Body of pancreas (tissue), 4 donors: Measurements from ENCODE around the gene PIP5KL1.
A peak's percentile ranks its signal among the peaks of the same experiment; 100 is the strongest.

Experiments
- POLR2A ChIP-seq, 3 donors: fragments of 450-650 bp; IDR thresholded peaks; one replicate each; pipeline ENCODE4 v1.6.1; 2016; ENCODE audit warnings: antibody characterized with exemption in 3 of 3, mild to moderate bottlenecking in 2 of 3
- TF ChIP-seq, protein P1 (sequence below), 7 experiments: fragments of 450-650 bp in 4 of 7; fragments of 200-600 bp in 3 of 7; sonication (generic) in 3 of 7; IDR thresholded peaks; one replicate each; pipeline ENCODE4 v1.5.1; 2016 to 2019; ENCODE audit warnings: antibody characterized with exemption in 7 of 7

GRCh38 chr9:127976498-127976897 lies 45.9 kb upstream of the PIP5KL1 start:
- peak in 1 of 3 donors; percentile 31 for TF ChIP-seq POLR2A (IDR thresholded peaks at IDR 0.05)
- TF ChIP-seq, protein P1, sequence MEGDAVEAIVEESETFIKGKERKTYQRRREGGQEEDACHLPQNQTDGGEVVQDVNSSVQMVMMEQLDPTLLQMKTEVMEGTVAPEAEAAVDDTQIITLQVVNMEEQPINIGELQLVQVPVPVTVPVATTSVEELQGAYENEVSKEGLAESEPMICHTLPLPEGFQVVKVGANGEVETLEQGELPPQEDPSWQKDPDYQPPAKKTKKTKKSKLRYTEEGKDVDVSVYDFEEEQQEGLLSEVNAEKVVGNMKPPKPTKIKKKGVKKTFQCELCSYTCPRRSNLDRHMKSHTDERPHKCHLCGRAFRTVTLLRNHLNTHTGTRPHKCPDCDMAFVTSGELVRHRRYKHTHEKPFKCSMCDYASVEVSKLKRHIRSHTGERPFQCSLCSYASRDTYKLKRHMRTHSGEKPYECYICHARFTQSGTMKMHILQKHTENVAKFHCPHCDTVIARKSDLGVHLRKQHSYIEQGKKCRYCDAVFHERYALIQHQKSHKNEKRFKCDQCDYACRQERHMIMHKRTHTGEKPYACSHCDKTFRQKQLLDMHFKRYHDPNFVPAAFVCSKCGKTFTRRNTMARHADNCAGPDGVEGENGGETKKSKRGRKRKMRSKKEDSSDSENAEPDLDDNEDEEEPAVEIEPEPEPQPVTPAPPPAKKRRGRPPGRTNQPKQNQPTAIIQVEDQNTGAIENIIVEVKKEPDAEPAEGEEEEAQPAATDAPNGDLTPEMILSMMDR (IDR thresholded peaks at IDR 0.05), result no peak
